ENCODE results near the gene HIVEP3. TPM values are rescaled to one million over a fixed set of nuclear protein-coding genes. Genes with fewer than 3 reads are reported as not detected.

Gene HIVEP3
- total and polyA plus RNA-seq, 2 donors (not counting 1 experiment from before 2014, with no cell fraction given) = 2.0 to 5.1 TPM

DNA sequence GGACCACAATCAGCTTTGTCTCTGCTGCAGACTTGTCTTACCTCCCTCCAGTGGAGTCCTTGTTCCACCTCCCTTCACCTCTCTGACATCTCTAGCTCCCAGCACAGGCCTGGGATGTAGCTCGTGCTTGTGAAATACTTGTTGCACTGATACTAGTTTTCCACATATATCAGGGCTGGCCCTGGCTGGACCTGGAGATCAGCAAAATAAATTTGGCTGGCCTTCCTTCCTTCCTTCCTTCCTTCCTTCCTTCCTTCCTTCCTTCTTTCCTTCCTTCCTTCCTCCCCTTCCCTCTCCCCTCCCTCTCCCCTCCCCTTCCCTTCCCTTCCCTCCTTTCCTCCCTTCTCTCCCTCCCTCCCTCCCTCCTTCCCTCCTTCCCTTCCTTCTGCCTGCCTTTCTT lies 196.5 kb downstream of the HIVEP3 start:
- Histone ChIP-seq H4K20me1 (ENCODE audit: control insufficient read depth, insufficient read depth, low read length, poor library complexity, severe bottlenecking) (no peaks in the 10 kb centered on the region), H3K4me3 (ENCODE audit: control extremely low read depth in 1 of 5, extremely low read depth in 1 of 5, insufficient read depth in 1 of 5, low read depth in 2 of 5, low read length in 4 of 5) (no peak overlapping the region), H3K4me1 (ENCODE audit: control insufficient read depth in 2 of 2, insufficient read depth in 2 of 2, low read length in 2 of 2) (peaks cover 39 to 74% of the 10 kb centered on the region in 2 donors), H3K27ac (ENCODE audit: low read length in 2 of 2) (no peak overlapping the region), H3K4me2 (replicated peaks; ENCODE audit: low read depth, low read length, poor library complexity, severe bottlenecking) (no peak overlapping the region), H3K79me2 (ENCODE audit: control insufficient read depth, insufficient read depth, low read length) (no peaks in the 10 kb centered on the region), H3K9me3 (ENCODE audit: control extremely low read depth in 1 of 3, control insufficient read depth in 2 of 3, insufficient read depth in 1 of 3, low read length in 2 of 3) (no peaks in the 10 kb centered on the region), H3K9ac (ENCODE audit: low read length) (no peak overlapping the region), H2AFZ (ENCODE audit: insufficient read depth, low read depth, low read length, poor library complexity, severe bottlenecking) (no peak overlapping the region), H3K36me3 (replicated peaks in 1 of 2; ENCODE audit: control extremely low read depth in 1 of 2, control insufficient read depth in 1 of 2, extremely low read depth in 1 of 2, insufficient read depth in 2 of 2, low read length in 1 of 2) (no peaks in the 10 kb centered on the region), H3K27me3 (replicated peaks in 1 of 4; ENCODE audit: control extremely low read depth in 1 of 4, control insufficient read depth in 3 of 4, insufficient read depth in 4 of 4, low read length in 3 of 4) (no peaks in the 10 kb centered on the region)
- intact Hi-C loops (cut with micrococcal nuclease) = loop anchor here (10.0 kb wide), 2 partner anchors 147 to 313 kb away; no protein-coding TSS in a partner anchor
- no peak for DNase-seq
- Mint-ChIP-seq H3K27me3 (no peaks in the 10 kb centered on the region), H3K9me3 (ENCODE audit: insufficient read depth) (no peaks in the 10 kb centered on the region), H3K27ac (no peak overlapping the region), H3K4me3 (peak overlapping the region; percentile 47), H3K4me1 (peaks cover 68% of the 10 kb centered on the region)
- POLR2A ChIA-PET = interaction anchor here (0.7 to 1.0 kb wide), 2 partner anchors 29 to 88 kb away, joined by 3 read pairs; no protein-coding TSS in a partner anchor
- TF ChIP-seq, protein P1, sequence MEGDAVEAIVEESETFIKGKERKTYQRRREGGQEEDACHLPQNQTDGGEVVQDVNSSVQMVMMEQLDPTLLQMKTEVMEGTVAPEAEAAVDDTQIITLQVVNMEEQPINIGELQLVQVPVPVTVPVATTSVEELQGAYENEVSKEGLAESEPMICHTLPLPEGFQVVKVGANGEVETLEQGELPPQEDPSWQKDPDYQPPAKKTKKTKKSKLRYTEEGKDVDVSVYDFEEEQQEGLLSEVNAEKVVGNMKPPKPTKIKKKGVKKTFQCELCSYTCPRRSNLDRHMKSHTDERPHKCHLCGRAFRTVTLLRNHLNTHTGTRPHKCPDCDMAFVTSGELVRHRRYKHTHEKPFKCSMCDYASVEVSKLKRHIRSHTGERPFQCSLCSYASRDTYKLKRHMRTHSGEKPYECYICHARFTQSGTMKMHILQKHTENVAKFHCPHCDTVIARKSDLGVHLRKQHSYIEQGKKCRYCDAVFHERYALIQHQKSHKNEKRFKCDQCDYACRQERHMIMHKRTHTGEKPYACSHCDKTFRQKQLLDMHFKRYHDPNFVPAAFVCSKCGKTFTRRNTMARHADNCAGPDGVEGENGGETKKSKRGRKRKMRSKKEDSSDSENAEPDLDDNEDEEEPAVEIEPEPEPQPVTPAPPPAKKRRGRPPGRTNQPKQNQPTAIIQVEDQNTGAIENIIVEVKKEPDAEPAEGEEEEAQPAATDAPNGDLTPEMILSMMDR (IDR thresholded peaks at IDR 0.05) = no peak
- no peak for TF ChIP-seq EZH2 (IDR thresholded peaks at IDR 0.05; ENCODE audit: borderline replicate concordance, insufficient read depth, low read depth, low read length, poor library complexity, severe bottlenecking)
- WGBS (ENCODE audit: insufficient coverage) = 89% methylated on average over 1 of the region's 1 CpG
- ATAC-seq (ENCODE audit: low read depth) = no peak
- CTCF ChIA-PET = interaction anchor here (0.8 to 0.9 kb wide), 2 partner anchors 29 to 148 kb away, joined by 3 read pairs; no protein-coding TSS in a partner anchor

DNA sequence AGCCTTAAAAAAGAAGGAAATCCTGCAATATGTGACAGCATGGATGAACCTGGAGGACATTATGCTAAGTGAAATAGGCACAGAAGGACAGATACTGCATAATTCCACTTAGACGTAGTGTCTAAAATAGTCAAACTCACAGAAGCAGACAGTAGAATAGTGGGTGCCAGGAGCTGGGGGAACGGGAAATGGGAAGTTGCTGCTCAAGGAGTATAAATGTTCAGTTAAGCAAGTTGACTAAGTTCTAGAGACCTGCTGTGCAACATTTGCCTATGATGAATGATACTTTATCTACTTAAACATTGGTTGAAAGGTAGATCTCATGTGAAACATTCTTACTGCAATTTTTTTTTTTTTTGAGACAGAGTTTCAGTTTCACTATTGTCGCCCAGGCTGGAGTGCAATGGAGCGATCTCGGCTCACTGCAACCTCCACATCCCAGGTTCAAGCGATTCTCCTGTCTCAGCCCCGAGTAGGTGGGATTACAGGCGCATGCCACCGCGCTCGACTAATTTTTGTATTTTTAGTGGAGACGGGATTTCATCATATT lies 197.8 kb downstream of the HIVEP3 start:
- H3K36me3 ChIP-seq (replicated peaks in 1 of 2; ENCODE audit: control extremely low read depth in 1 of 2, control insufficient read depth in 1 of 2, extremely low read depth in 1 of 2, insufficient read depth in 2 of 2, low read length in 1 of 2) = no peaks in the 10 kb centered on the region
- ATAC-seq (ENCODE audit: low read depth) (peak; percentile 53), DNase-seq (peak; percentile 41)
- no peak overlapping the region for H2AFZ ChIP-seq (ENCODE audit: insufficient read depth, low read depth, low read length, poor library complexity, severe bottlenecking)
- H3K4me3 Mint-ChIP-seq = peak overlapping the region; percentile 35
- no peak overlapping the region for H3K27ac Mint-ChIP-seq
- ChIA-PET POLR2A (no interaction called here), CTCF (no interaction called here)
- no peak overlapping the region for H3K4me3 ChIP-seq (ENCODE audit: control extremely low read depth in 1 of 5, extremely low read depth in 1 of 5, insufficient read depth in 1 of 5, low read depth in 2 of 5, low read length in 4 of 5)
- H3K4me1 Mint-ChIP-seq = peaks cover 57% of the 10 kb centered on the region
- H3K27me3 Mint-ChIP-seq = no peaks in the 10 kb centered on the region
- H3K4me2 ChIP-seq (replicated peaks; ENCODE audit: low read depth, low read length, poor library complexity, severe bottlenecking) = peak overlapping the region; percentile 29
- no peak overlapping the region for H3K9ac ChIP-seq (ENCODE audit: low read length)
- intact Hi-C loops (cut with micrococcal nuclease) = loop anchor here (10.0 kb wide), 2 partner anchors 146 to 314 kb away; no protein-coding TSS in a partner anchor
- no peaks in the 10 kb centered on the region for H4K20me1 ChIP-seq (ENCODE audit: control insufficient read depth, insufficient read depth, low read length, poor library complexity, severe bottlenecking)
- H3K27me3 ChIP-seq (replicated peaks in 1 of 4; ENCODE audit: control extremely low read depth in 1 of 4, control insufficient read depth in 3 of 4, insufficient read depth in 4 of 4, low read length in 3 of 4) = no peaks in the 10 kb centered on the region
- no CpG with 5 or more reads among the region's 12 CpGs for WGBS (ENCODE audit: insufficient coverage)
- H3K9me3 ChIP-seq (ENCODE audit: control extremely low read depth in 1 of 3, control insufficient read depth in 2 of 3, insufficient read depth in 1 of 3, low read length in 2 of 3) = no peaks in the 10 kb centered on the region
- H3K9me3 Mint-ChIP-seq (ENCODE audit: insufficient read depth) = no peaks in the 10 kb centered on the region
- H3K4me1 ChIP-seq (ENCODE audit: control insufficient read depth in 2 of 2, insufficient read depth in 2 of 2, low read length in 2 of 2) = peaks cover 26 to 61% of the 10 kb centered on the region in 2 donors
- no peak overlapping the region for H3K27ac ChIP-seq (ENCODE audit: low read length in 2 of 2)
- TF ChIP-seq, protein P1 (IDR thresholded peaks at IDR 0.05) = no peak
- no peak for TF ChIP-seq EZH2 (IDR thresholded peaks at IDR 0.05; ENCODE audit: borderline replicate concordance, insufficient read depth, low read depth, low read length, poor library complexity, severe bottlenecking)
- H3K79me2 ChIP-seq (ENCODE audit: control insufficient read depth, insufficient read depth, low read length) = no peaks in the 10 kb centered on the region
